GM23248 (cell line): ENCODE measurements around the gene CCR3. TPM values are rescaled to one million over a fixed set of nuclear protein-coding genes. Genes with fewer than 3 reads are reported as not detected.
A peak's percentile ranks its signal among the peaks of the same experiment; 100 is the strongest.

Source experiments
- DNase-seq: peaks from one replicate; pipeline ENCODE4 v3.0.0-alpha.2; 2015
- H2AFZ ChIP-seq: fragments of 200-600 bp; sonication (generic); 2 replicates; pipeline ENCODE4 v1.6.1; 2016; ENCODE audit warnings: antibody characterized with exemption
- H3F3A ChIP-seq: fragments of 200-600 bp; sonication (generic); 2 replicates; pipeline ENCODE4 v1.6.1; 2016; ENCODE audit warnings: mild to moderate bottlenecking, antibody characterized with exemption, mixed run types; ENCODE audit not compliant: insufficient read depth
- H3K27ac ChIP-seq: fragments of 200-600 bp; sonication (generic); 2 replicates; pipeline ENCODE4 v1.5.1; 2016; ENCODE audit warnings: mild to moderate bottlenecking
- H3K27me3 ChIP-seq: fragments of 200-600 bp; sonication (generic); replicated peaks from 2 replicates; pipeline ENCODE4 v1.6.1; 2016; ENCODE audit warnings: mild to moderate bottlenecking; ENCODE audit not compliant: insufficient read depth
- H3K36me3 ChIP-seq: fragments of 200-600 bp; sonication (generic); 2 replicates; pipeline ENCODE4 v1.6.1; 2016; ENCODE audit warnings: low read depth, mild to moderate bottlenecking
- H3K4me1 ChIP-seq: fragments of 200-600 bp; sonication (generic); 2 replicates; pipeline ENCODE4 v1.6.1; 2016; ENCODE audit warnings: mild to moderate bottlenecking; ENCODE audit not compliant: insufficient read depth
- H3K4me2 ChIP-seq: fragments of 200-600 bp; sonication (generic); one replicate; pipeline ENCODE4 v1.6.1; 2016; ENCODE audit warnings: mild to moderate bottlenecking; ENCODE audit not compliant: unreplicated experiment
- H3K4me3 ChIP-seq: fragments of 200-600 bp; sonication (generic); 2 replicates; pipeline ENCODE4 v1.5.1; 2016; ENCODE audit warnings: mild to moderate bottlenecking
- H3K79me2 ChIP-seq: fragments of 200-600 bp; sonication (generic); 2 replicates; pipeline ENCODE4 v1.6.1; 2016; ENCODE audit warnings: mild to moderate bottlenecking; ENCODE audit not compliant: insufficient read depth
- H3K9ac ChIP-seq: fragments of 200-600 bp; sonication (generic); 2 replicates; pipeline ENCODE4 v1.6.1; 2016; ENCODE audit warnings: mild to moderate bottlenecking
- H3K9me2 ChIP-seq: fragments of 200-600 bp; sonication (generic); 2 replicates; pipeline ENCODE4 v1.6.1; 2016; ENCODE audit warnings: mixed run types, mild to moderate bottlenecking, moderate library complexity; ENCODE audit not compliant: insufficient read depth
- H3K9me3 ChIP-seq: fragments of 200-600 bp; sonication (generic); one replicate; pipeline ENCODE4 v1.6.1; 2017; ENCODE audit warnings: low read depth
- H4K20me1 ChIP-seq: fragments of 200-600 bp; sonication (generic); 2 replicates; pipeline ENCODE4 v1.6.0; 2016; ENCODE audit not compliant: insufficient read depth
- EZH2 ChIP-seq: fragments of 200-600 bp; sonication (generic); IDR thresholded peaks from 2 replicates; pipeline ENCODE4 v1.6.1; 2018; ENCODE audit warnings: antibody characterized with exemption, mild to moderate bottlenecking; ENCODE audit not compliant: insufficient read depth, poor library complexity, severe bottlenecking
- EZH2phosphoT487 ChIP-seq: fragments of 200-600 bp; sonication (generic); IDR thresholded peaks from 2 replicates; pipeline ENCODE4 v1.6.1; 2018; ENCODE audit warnings: antibody characterized with exemption, moderate library complexity, mild to moderate bottlenecking, low read depth; ENCODE audit not compliant: insufficient read depth
- WGBS, 2 experiments: methylation state at CpG; one replicate each; pipeline ENCODE4 v1.1.6; 2015 to 2017; ENCODE audit warnings: low lambda C conversion rate in 2 of 2, low coverage in 1 of 2; ENCODE audit errors: missing lambda C conversion rate in 2 of 2; 5-methylcytosine and 5-hydroxymethylcytosine counted together
- in situ Hi-C: fragments of 300-500 bp; cut with MboI; formaldehyde crosslinking; loops from 2 replicates; pipeline ENCODE4 v1.15.0; 2020
- polyA plus RNA-seq: library from polyadenylated mRNA; unstranded; fragments of >200 nt; fragmentation: Nextera tagmentation; extraction: Ambion mirVana; gene quantifications from 2 replicates; pipeline ENCODE4 v1.2.1, GENCODE V29; 2016
- total RNA-seq: library from RNA; depleted of rRNA; stranded (reverse); fragments of >200 nt; shearing (Covaris generic); gene quantifications from 2 replicates; pipeline ENCODE4 v1.2.3, GENCODE V29; 2014

The CCR3 gene
- total and polyA plus RNA-seq, 2 experiments from 2014 or later = not detected

DNA sequence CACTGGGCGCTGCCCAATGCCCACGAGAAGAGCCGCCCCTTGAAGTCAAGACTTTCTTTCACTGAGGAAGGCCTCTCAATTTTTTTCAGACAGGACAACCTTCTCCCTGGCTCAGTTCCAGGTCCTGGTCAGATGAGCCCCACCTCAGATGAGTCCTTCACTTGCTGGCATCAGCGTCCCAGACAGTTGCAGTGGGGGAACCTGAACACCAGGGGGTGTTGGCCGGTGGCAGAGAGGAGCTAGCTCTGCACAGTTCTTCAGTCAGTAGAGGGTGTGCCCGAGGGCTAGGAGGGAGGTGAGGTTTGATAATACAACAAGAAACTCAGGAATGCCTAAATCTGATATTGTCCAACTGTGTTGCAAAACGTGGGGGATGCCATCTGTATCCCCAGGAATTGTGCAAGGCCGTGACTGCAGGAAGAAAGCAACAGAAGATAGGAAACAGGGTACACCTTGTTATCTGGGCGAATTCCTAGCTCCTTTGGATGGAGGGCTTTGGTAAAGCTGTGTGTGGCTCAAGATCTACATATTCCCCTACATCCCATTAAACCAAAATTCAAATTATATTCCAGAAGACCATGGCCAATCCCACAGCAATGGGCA is 34.3 kb downstream of the CCR3 start:
- Histone ChIP-seq H3F3A (no peaks in the 10 kb centered on the region), H3K36me3 (no peaks in the 10 kb centered on the region), H3K9me2 (no peaks in the 10 kb centered on the region), H4K20me1 (no peaks in the 10 kb centered on the region), H3K4me3 (no peak overlapping the region), H2AFZ (no peak overlapping the region), H3K9ac (no peak overlapping the region), H3K9me3 (no peaks in the 10 kb centered on the region), H3K4me1 (no peaks in the 10 kb centered on the region), H3K27ac (no peak overlapping the region), H3K4me2 (no peak overlapping the region), H3K27me3 (peaks cover 11% of the 10 kb centered on the region; the same call in 1 of the 2 replicates), H3K79me2 (no peaks in the 10 kb centered on the region)
- no peak for TF ChIP-seq EZH2phosphoT487
- TF ChIP-seq EZH2 = no peak
- 55 to 57% methylated on average over 9 of the region's 9 CpGs for WGBS, 2 experiments
- in situ Hi-C loops = no loop called here
- DNase-seq = peak; percentile 9

DNA sequence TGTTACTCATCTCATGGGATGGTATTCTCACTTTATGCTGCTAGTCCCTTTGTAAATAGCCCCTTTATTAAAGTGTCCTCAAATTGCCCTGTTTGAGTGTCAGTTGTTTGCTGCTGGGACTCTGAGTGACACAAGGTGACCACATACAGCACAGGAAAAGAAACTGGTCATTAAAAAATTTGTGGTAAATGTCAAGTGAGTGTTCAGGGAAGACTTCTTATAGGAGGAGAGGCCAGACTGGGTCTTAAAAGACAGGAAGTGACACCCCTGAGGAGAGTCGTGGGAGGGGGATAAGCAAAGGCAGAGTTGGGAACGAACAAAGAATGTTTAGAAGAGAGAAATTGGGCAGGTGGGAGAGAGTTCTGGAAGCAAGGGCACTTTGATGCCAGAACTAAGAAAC is 35.2 kb downstream of the CCR3 start:
- no peak for TF ChIP-seq EZH2phosphoT487
- TF ChIP-seq EZH2 = no peak
- DNase-seq = no peak
- Histone ChIP-seq H3K9ac (no peak overlapping the region), H3K36me3 (no peaks in the 10 kb centered on the region), H3F3A (no peaks in the 10 kb centered on the region), H3K27ac (no peak overlapping the region), H3K4me3 (no peak overlapping the region), H3K79me2 (no peaks in the 10 kb centered on the region), H4K20me1 (no peaks in the 10 kb centered on the region), H3K4me1 (no peaks in the 10 kb centered on the region), H2AFZ (no peak overlapping the region), H3K9me2 (no peaks in the 10 kb centered on the region), H3K27me3 (peaks cover 11% of the 10 kb centered on the region; the same call in 1 of the 2 replicates), H3K4me2 (no peak overlapping the region), H3K9me3 (no peaks in the 10 kb centered on the region)
- WGBS, 2 experiments = 27 to 34% methylated on average over 2 of the region's 2 CpGs
- in situ Hi-C loops = no loop called here

DNA sequence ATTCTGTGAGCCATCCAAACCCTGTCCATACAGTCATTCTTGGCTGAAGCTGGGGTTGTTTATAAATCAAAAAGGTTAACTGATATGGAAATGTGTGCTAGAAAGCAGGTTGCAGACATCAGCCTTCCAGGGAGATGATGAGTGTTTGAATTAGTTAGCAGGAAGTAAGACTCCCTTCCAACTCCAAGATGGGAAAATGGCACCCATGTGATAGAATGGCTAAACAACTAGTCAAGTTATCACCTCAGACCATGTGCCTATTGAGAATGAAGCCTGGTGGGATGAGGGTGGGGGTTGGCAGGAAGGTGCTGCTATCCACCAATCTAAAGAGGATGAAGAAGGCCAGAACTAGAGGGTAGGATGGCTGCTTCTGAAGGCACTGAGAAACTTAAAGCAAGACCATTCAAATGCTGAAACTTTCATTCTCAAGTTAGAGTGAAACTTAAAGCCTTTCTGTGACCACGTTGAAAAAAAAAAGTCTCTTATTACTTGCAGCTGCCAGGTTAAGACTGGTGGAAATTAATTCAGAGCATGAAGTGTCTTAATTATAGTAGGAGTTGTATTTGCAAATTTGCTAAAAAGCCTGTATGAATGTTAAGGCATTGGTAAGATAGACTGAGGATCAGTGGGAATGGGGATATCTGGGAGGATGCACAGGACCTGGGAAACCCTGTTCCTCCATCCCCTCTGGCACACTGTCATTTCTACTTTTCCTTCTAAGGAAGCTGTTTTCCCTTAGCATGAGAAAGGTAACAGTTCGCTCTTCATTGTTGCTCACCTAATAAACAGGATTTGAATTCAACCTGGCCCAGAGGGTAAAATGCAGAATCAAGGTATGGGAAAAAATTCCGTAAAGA is 36.8 kb downstream of the CCR3 start:
- Histone ChIP-seq H3K4me2 (no peak overlapping the region), H3K9me3 (no peaks in the 10 kb centered on the region), H3K27me3 (0 out of 2 replicates have a peak, but pooled peaks cover 7% of the 10 kb centered on the region), H2AFZ (no peak overlapping the region), H4K20me1 (no peaks in the 10 kb centered on the region), H3K27ac (no peak overlapping the region), H3K79me2 (no peaks in the 10 kb centered on the region), H3K36me3 (no peaks in the 10 kb centered on the region), H3K9me2 (no peaks in the 10 kb centered on the region), H3K4me1 (no peaks in the 10 kb centered on the region), H3K4me3 (no peak overlapping the region), H3F3A (no peaks in the 10 kb centered on the region), H3K9ac (no peak overlapping the region)
- DNase-seq = no peak
- TF ChIP-seq EZH2phosphoT487 (no peak), EZH2 (no peak)
- 53 to 58% methylated on average over 3 of the region's 3 CpGs for WGBS, 2 experiments
- in situ Hi-C loops = no loop called here

DNA sequence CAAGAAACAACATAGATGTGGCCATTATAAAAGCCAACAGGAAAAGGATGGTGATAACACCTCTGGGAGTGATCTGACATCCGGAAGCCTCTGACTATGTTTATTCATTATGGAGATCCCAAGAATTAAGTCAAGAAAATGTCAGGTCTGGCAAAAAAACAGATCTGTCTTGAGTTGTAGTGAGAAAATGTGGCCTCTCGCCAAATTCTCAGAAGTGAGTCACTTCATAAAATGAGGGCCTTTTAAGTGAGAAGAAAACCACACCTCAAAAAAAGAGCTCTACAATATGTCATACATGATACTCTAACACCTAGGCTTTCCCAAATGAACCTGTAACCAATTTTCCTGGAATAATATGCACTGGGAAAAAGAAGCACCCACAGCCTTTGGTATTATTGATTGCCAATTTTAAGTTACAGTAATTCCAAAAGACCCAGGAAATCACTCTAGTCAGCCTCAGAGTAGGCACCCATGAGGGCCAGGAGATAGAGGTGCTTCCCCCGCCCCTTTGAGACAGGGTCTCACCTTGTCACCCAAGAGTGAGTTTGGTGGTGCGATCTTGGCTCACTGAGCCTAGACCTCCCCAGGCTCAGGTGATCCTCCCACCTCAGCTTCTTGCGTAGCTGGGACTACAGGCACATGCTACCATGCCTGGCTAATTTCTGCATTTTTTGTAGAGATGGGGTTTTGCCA is 38.0 kb downstream of the CCR3 start:
- Histone ChIP-seq H3F3A (no peaks in the 10 kb centered on the region), H3K27ac (no peak overlapping the region), H4K20me1 (no peaks in the 10 kb centered on the region), H3K4me3 (no peak overlapping the region), H3K36me3 (no peaks in the 10 kb centered on the region), H2AFZ (no peak overlapping the region), H3K4me1 (no peaks in the 10 kb centered on the region), H3K9ac (no peak overlapping the region), H3K27me3 (0 out of 2 replicates have a peak, but pooled peaks cover 7% of the 10 kb centered on the region), H3K9me3 (no peaks in the 10 kb centered on the region), H3K9me2 (no peaks in the 10 kb centered on the region), H3K4me2 (no peak overlapping the region), H3K79me2 (no peaks in the 10 kb centered on the region)
- TF ChIP-seq EZH2 (no peak), EZH2phosphoT487 (no peak)
- in situ Hi-C loops = no loop called here
- DNase-seq = peak; percentile 51
- 69 to 70% methylated on average over 4 to 5 of the region's 5 CpGs for WGBS, 2 experiments
